VCaP (cell line): ENCODE results near the gene KRI1.

ENCODE experiments used
- H3K27ac ChIP-seq: fragments of 450-650 bp; 2 replicates; pipeline ENCODE4 v1.5.1; 2017
- CTCF ChIP-seq: fragments of 450-650 bp; conservative IDR thresholded peaks from 2 replicates; pipeline ENCODE4 v1.5.1; 2017; ENCODE audit warnings: mild to moderate bottlenecking, moderate library complexity

KRI1 gene

GRCh38 chr19:10518444-10519361, 47.1 kb downstream of the KRI1 start:
- H3K27ac ChIP-seq, result no peak overlapping the region
- no peak for TF ChIP-seq CTCF

- peak overlapping the region; percentile 20; the same call in 1 of the 2 replicates for H3K27ac ChIP-seq
These were observed 47.9 kb downstream of the KRI1 start for GRCh38 chr19:10517760-10518443.

GRCh38 chr19:10517361-10517759, 48.5 kb downstream of the KRI1 start, which contains the start of gene S1PR5:
Gene S1PR5 (minus strand): TSS chr19:10517447. CDS start chr19:10515011, 2,436 bp downstream.
- 0 out of 2 replicates have a peak, but pooled peaks have one; percentile 14 for TF ChIP-seq CTCF
- peak within 1 kb of the TSS; percentile 20; the same call in 1 of the 2 replicates for H3K27ac ChIP-seq

More at GRCh38 chr19:10517760-10518443, 47.9 kb downstream of the KRI1 start:
- no peak for TF ChIP-seq CTCF

- TF ChIP-seq CTCF, result no peak
- H3K27ac ChIP-seq, result peak overlapping the region; percentile 20; the same call in 1 of the 2 replicates
These were observed 49.0 kb downstream of the KRI1 start for GRCh38 chr19:10516671-10517286.

- no peak overlapping the region for H3K27ac ChIP-seq
- TF ChIP-seq CTCF, result no peak
These were observed 49.8 kb downstream of the KRI1 start for GRCh38 chr19:10516064-10516385.

GRCh38 chr19:10514211-10515145, 51.3 kb downstream of the KRI1 start:
- H3K27ac ChIP-seq, result no peak overlapping the region
- no peak for TF ChIP-seq CTCF
